Frontal cortex (tissue), 4 donors: ENCODE measurements around the gene PRKCB. TPM values are rescaled to one million over a fixed set of nuclear protein-coding genes. Genes with fewer than 3 reads are reported as not detected.
"Not testable (repeated sequence)": the region's sequence is repeated elsewhere in the genome, so short reads cannot be mapped to it uniquely, and the experiment has no call there.

Source experiments
- DNase-seq, 2 donors: peaks; one replicate each; pipeline ENCODE4 v3.0.0; 2012; ENCODE audit warnings: low spot score in 2 of 2
- FAIRE-seq: peaks from 2 replicates; lab custom pipeline; 2012; peaks lifted over from hg19 to GRCh38; lab: Jason Lieb, UNC
- total RNA-seq: library from RNA; depleted of rRNA; stranded (reverse); fragments of >200 nt; gene quantifications from one replicate; pipeline ENCODE4 v1.2.3, GENCODE V29; 2014
- donor health status: control.
- donor health status: control.
- donor health status: control.

PRKCB gene
- total RNA-seq, 1 donor from 2014 or later: 49.3 TPM

GRCh38 chr16:24138575-24138974 lies 302.8 kb downstream of the PRKCB start:
- FAIRE-seq (no peak), DNase-seq (no peak)

- DNase-seq (no peak), FAIRE-seq (no peak)
These were observed 303.5 kb downstream of the PRKCB start for GRCh38 chr16:24139282-24139681.

- no peak for FAIRE-seq
- DNase-seq: no peak
These were observed 304.9 kb downstream of the PRKCB start for GRCh38 chr16:24140730-24141129.

- DNase-seq (no peak), FAIRE-seq (no peak)
These were observed 305.7 kb downstream of the PRKCB start for GRCh38 chr16:24141466-24141865.

GRCh38 chr16:24141917-24142316 lies 306.1 kb downstream of the PRKCB start:
- DNase-seq (no peak), FAIRE-seq (no peak)

- DNase-seq: no peak
- FAIRE-seq: no peak
These were observed 310.1 kb downstream of the PRKCB start for GRCh38 chr16:24145927-24146326.

GRCh38 chr16:24146518-24146917 lies 310.7 kb downstream of the PRKCB start:
- FAIRE-seq (no peak), DNase-seq (no peak)

- FAIRE-seq: no peak
- no peak for DNase-seq
These were observed 313.3 kb downstream of the PRKCB start for GRCh38 chr16:24149102-24149501.

- no peak for DNase-seq
- no peak for FAIRE-seq
These were observed 314.5 kb downstream of the PRKCB start for GRCh38 chr16:24150282-24150681.

GRCh38 chr16:24151482-24151939 lies 315.7 kb downstream of the PRKCB start:
- FAIRE-seq (no peak), DNase-seq (no peak)

GRCh38 chr16:24152048-24152447 lies 316.3 kb downstream of the PRKCB start:
- not testable (repeated sequence) for FAIRE-seq, DNase-seq

GRCh38 chr16:24152826-24153225 lies 317.0 kb downstream of the PRKCB start:
- no peak for FAIRE-seq
- no peak for DNase-seq

GRCh38 chr16:24156777-24157176 lies 321.0 kb downstream of the PRKCB start:
- DNase-seq (no peak), FAIRE-seq (no peak)

- FAIRE-seq: no peak
- no peak for DNase-seq
These were observed 328.2 kb downstream of the PRKCB start for GRCh38 chr16:24163935-24164334.

- no peak for DNase-seq
- no peak for FAIRE-seq
These were observed 328.6 kb downstream of the PRKCB start for GRCh38 chr16:24164416-24164815.

GRCh38 chr16:24165273-24165672 lies 329.5 kb downstream of the PRKCB start:
- no peak for FAIRE-seq
- no peak for DNase-seq

GRCh38 chr16:24166661-24167528 lies 331.1 kb downstream of the PRKCB start:
- FAIRE-seq (no peak), DNase-seq (no peak)

- FAIRE-seq: no peak
- no peak for DNase-seq
These were observed 333.1 kb downstream of the PRKCB start for GRCh38 chr16:24168856-24169255.

GRCh38 chr16:24170407-24170806 lies 334.6 kb downstream of the PRKCB start:
- DNase-seq (no peak), FAIRE-seq (no peak)

- FAIRE-seq (no peak), DNase-seq (no peak)
These were observed 338.7 kb downstream of the PRKCB start for GRCh38 chr16:24174504-24174903.

- FAIRE-seq (no peak), DNase-seq (no peak)
These were observed 339.2 kb downstream of the PRKCB start for GRCh38 chr16:24174957-24175356.

GRCh38 chr16:24178496-24178895 lies 342.7 kb downstream of the PRKCB start:
- no peak for DNase-seq
- no peak for FAIRE-seq
